PFSK-1 (cell line): ENCODE results near the gene CENPT. TPM values are rescaled to one million over a fixed set of nuclear protein-coding genes. Genes with fewer than 3 reads are reported as not detected.
A peak's percentile ranks its signal among the peaks of the same experiment; 100 is the strongest.

Experiments
- FOXP2 ChIP-seq: optimal IDR thresholded peaks from 2 replicates; pipeline ENCODE3; 2011; ENCODE audit warnings: borderline replicate concordance, control low read depth, inconsistent platforms; ENCODE audit not compliant: insufficient read depth; ENCODE audit errors: extremely low read length, extremely low read depth
- POLR2AphosphoS5 ChIP-seq: IDR thresholded peaks from 2 replicates; pipeline ENCODE4 v1.6.1; 2012; ENCODE audit warnings: low read depth, mild to moderate bottlenecking, control low read depth, low read length, moderate library complexity
- REST ChIP-seq, 2 experiments: IDR thresholded peaks; 2 replicates each; pipeline versions ENCODE4 v1.6.1 to v1.8.0; 2011 to 2012; ENCODE audit warnings: low read depth in 2 of 2, low read length in 2 of 2, control low read depth in 1 of 2, inconsistent platforms in 1 of 2, mild to moderate bottlenecking in 1 of 2, moderate library complexity in 1 of 2; ENCODE audit not compliant: insufficient read depth in 1 of 2
- SIN3A ChIP-seq: IDR thresholded peaks from 2 replicates; pipeline ENCODE4 v1.6.1; 2012; ENCODE audit warnings: mild to moderate bottlenecking, low read length, moderate library complexity, borderline replicate concordance; ENCODE audit not compliant: insufficient read depth
- TAF1 ChIP-seq: IDR thresholded peaks from 2 replicates; pipeline ENCODE4 v1.6.1; 2012; ENCODE audit warnings: low read length, control low read depth, borderline replicate concordance; ENCODE audit not compliant: insufficient read depth
- polyA plus RNA-seq: library from polyadenylated mRNA; unstranded; fragments of >200 nt; gene quantifications from one replicate; pipeline ENCODE4 v1.2.1, GENCODE V29; 2012; ENCODE audit warnings: low read depth, missing spikeins; ENCODE audit not compliant: insufficient read length

Gene CENPT
- 41.8 TPM for polyA plus RNA-seq

DNA sequence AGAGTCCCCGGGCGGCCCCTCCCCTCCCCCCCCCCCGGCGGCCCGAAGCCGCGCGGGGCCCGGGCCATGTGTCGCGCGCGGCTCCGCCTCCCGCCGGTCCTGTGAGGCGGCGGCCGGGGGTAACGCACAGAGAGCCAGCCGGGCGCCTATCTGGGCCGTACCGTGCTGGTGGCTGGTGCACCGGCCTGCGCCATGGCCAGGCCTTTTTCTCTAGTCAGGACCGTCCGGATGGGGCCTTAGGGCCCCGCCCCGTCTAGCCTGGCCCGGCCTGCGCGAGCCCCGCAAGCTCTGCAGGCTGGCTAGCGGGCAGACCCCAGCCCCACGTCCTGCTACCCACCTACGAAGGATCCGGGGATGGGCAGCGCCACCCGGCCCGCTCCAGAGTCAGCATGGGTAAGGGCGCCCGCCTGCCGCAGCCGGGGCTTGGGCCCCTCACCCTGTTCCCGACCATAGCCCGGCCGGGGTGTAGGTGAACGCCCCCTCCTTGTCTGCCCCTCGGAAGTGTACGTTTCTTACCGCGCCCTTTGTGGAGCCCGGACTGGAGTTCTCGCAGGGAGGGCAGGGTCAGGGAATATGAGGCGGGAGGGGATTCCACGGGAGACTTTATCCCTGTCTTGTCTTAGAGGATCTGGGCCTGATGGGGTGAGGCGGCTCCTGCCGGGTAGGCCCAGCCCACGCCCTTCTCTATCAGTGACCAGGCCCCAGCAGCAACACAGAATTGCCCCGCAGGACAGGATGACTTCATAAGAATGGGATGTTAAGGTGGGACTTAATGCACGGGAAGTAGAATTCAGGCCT, at the start of gene CENPT:
Gene CENPT (minus strand): TSS at position 630 of the 798 bp plus-strand sequence. CDS start 13,834 bp downstream, outside the sequence.
- TF ChIP-seq REST (IDR thresholded peaks at IDR 0.05; ENCODE audit: insufficient read depth in 1 of 2, low read depth in 2 of 2, low read length in 2 of 2) (no peak), SIN3A (peak; percentile 15; the same call in 1 of the 2 replicates), FOXP2 (no peak), POLR2AphosphoS5 (no peak)

- TF ChIP-seq TAF1 (no peak), REST (IDR thresholded peaks at IDR 0.05; ENCODE audit: insufficient read depth in 1 of 2, low read depth in 2 of 2, low read length in 2 of 2) (no peak), FOXP2 (no peak), SIN3A (no peak), POLR2AphosphoS5 (no peak)
Measured at GRCh38 chr16:67897231-67897630, 49.7 kb upstream of the CENPT start.

GRCh38 chr16:67893743-67894399, 46.4 kb upstream of the CENPT start:
- no peak for TF ChIP-seq FOXP2
- TF ChIP-seq TAF1: no peak
- no peak for TF ChIP-seq REST (IDR thresholded peaks at IDR 0.05; ENCODE audit: insufficient read depth in 1 of 2, low read depth in 2 of 2, low read length in 2 of 2)
- TF ChIP-seq POLR2AphosphoS5: no peak
- no peak for TF ChIP-seq SIN3A

DNA sequence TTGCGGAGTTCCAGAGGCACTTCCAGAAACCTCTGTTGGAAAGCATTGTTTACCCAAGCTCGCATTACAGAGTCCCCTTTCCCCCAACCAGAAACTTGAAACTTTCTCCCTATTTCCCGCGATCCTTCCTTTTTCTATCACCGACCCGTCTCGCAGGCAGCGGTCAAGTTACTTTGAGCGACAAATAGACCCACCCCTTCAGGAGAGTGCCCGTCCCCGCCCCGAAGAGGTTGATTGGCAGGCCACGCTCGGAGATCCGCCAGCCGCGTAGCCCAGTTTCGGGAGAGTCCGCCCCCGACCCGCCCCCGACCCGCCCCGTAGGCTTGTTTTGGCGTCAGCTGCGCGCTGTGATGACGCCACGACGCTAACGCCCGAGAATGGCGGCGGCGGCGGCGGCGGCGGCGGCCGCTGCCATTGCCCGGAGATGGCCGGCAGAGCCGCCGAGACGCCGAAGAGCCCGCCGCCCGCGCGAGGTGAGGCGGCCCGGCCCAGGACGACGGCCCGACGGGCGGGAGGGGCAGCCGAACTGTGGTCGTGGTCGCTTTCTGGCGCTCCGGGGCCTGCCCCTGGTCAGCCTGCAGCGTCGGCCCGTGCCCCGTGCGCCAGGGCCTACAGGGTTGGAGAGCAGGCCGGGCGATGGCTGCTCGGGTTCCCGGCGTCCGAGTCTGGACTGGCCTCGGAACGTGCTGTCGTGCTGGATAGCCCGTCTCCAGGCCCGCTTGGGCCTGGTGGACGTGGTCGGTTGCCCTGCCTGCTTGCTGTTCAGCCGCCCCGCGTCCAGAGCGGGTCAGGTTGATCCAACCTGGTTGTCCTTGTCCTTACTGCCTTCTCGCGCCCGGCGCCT, 45.6 kb upstream of the CENPT start, which contains the start of gene PSKH1:
Gene PSKH1 (plus strand): TSS at position 356 of the 844 bp plus-strand sequence. CDS start 15,496 bp downstream, outside the sequence.
- peak; percentile 37; the same call in 1 of the 2 replicates for TF ChIP-seq POLR2AphosphoS5
- no peak for TF ChIP-seq FOXP2

DNA sequence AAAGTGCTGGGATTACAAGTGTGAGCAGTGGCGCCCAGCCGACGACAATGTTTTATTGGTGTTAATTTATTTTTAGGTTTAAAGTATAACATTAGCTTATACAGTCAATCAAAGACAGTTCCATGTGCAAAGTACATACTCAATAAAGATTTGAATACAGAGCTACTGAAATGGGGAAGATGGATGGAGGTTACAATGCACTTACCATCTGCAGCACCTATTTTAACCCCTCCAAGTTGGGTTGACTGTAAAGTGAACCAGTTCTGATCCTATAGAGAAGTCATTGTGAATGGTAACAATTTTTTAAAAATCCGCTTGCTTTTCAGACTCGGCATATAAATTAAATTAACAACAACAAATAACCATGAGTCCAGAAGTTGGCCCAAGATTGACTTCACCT, 44.9 kb upstream of the CENPT start:
- no peak for TF ChIP-seq SIN3A
- no peak for TF ChIP-seq REST (IDR thresholded peaks at IDR 0.05; ENCODE audit: insufficient read depth in 1 of 2, low read depth in 2 of 2, low read length in 2 of 2)
- TF ChIP-seq POLR2AphosphoS5: no peak
- TF ChIP-seq FOXP2: no peak
- no peak for TF ChIP-seq TAF1
